Stimulated activated CD4-positive, alpha-beta T cell treated with anti-CD3 and anti-CD28 coated beads, Interleukin-1b, Interleukin-23, amount 100 ng/mL, for 24 hours (primary cell): ENCODE measurements around the gene CRABP2.

Experiments used
- DNase-seq, 4 experiments: peaks; one replicate each; pipeline ENCODE4 v3.0.0-alpha.2; 2020; ENCODE audit warnings: low read depth in 4 of 4, low spot score in 1 of 4

Gene CRABP2

GRCh38 chr1:156705321-156705917 is at the start of gene CRABP2:
TSS of gene CRABP2 (minus strand) at chr1:156705583. CDS start at chr1:156705446, 137 bp downstream.
- no peak for DNase-seq

GRCh38 chr1:156754219-156754618 is 48.8 kb upstream of the CRABP2 start:
- no peak for DNase-seq

GRCh38 chr1:156752843-156753482 is 47.6 kb upstream of the CRABP2 start:
- no peak for DNase-seq

DNA sequence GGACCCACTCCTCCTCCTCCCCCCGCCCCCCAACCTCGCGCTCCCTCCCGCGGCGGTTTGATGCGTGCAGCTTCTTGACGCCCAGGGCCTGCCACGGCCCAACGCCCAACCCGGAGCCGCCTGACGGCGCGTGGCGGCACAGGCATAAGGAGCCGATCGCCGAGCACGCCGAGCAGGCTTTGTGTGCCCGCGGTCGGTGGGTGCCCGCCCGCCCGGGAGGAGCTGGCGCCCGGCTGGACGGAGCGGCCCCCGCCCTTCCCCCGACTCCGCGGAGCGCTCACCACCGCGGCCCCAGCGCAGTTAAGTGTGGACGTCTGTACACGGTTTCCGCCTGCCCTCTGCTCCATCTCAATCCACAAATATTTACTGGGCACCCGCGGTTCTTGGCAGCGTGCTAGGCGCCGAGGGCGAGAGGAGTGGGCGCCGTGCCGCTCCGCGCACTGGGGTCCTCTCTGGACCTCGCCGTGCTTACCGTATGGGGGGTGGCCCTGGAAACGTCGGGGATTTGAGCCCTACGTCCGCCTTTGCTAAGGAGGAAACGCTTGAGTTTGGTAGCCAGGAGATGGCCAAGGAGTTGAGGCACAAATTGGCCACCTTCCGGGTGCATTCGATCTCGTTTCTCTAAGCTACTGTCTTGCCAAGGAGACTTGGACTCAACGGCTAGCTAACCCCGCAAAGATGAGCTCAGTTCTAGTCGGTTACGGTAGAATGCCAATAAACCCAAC is 46.5 kb upstream of the CRABP2 start:
- peak; percentile 91 to 98 (median 94) for DNase-seq

- no peak for DNase-seq
These were observed 46.0 kb upstream of the CRABP2 start, which contains the start of gene HDGF for GRCh38 chr1:156751451-156751756. TSS of gene HDGF (minus strand) at chr1:156751675. CDS start at chr1:156751429, 246 bp downstream.

GRCh38 chr1:156750711-156751450 is 45.5 kb upstream of the CRABP2 start:
- DNase-seq, result no peak

DNA sequence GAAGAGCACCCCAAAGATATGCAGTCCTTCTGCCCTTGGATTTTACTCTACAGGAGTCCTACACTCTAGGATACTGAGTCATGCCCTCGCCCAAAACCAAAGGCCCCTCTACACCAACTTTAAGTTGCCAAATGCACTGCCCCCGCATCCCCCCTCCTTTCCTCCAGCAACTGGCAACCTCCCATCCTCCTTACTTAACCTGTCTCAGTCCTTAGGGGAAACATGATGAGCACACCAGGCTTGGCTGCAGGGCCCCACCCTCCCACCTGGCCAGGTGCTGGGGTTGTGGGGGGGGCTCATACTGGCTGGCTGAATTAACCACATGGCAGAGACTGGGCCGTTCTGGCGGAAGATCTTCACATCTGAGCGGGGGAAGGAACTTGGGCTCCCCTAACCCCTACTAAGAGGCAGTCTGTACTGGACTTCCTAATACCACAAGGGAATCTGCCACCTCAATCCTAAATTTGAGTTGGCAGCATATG is 44.8 kb upstream of the CRABP2 start:
- DNase-seq, result no peak

DNA sequence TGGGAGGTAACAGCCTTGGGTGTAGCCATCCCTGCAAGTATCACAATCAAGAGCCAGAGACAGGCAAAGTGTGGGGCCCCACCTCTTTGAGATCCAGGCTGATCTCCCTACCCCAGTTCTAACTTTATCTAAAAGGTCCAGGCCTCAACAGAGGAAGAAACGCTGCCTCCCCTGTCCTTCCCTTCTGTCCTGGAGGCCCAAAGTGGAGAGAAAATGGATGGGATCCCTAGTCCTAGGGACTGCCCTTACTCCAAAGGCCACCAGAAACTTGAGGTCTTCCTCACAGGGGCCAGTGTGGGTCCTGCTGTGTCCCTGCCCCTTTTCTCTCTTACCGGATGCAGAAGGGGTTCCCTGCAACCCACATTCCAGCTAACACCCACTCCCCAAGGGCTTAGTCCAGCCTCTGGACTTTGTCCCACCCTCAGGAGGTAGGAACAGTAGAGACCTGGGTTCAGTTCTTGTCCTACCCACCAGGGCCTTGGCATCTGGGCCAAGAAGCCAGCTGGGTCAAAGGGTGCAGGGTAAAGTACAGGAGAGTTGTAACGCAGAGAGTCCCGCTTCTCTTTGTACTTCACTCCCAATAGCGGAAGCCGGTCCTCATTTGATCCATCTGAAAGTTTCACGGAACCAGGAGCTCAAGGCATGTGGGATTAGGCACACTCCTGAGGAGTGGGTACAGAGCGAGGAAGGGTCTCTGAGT is 44.2 kb upstream of the CRABP2 start:
- DNase-seq, result no peak

DNA sequence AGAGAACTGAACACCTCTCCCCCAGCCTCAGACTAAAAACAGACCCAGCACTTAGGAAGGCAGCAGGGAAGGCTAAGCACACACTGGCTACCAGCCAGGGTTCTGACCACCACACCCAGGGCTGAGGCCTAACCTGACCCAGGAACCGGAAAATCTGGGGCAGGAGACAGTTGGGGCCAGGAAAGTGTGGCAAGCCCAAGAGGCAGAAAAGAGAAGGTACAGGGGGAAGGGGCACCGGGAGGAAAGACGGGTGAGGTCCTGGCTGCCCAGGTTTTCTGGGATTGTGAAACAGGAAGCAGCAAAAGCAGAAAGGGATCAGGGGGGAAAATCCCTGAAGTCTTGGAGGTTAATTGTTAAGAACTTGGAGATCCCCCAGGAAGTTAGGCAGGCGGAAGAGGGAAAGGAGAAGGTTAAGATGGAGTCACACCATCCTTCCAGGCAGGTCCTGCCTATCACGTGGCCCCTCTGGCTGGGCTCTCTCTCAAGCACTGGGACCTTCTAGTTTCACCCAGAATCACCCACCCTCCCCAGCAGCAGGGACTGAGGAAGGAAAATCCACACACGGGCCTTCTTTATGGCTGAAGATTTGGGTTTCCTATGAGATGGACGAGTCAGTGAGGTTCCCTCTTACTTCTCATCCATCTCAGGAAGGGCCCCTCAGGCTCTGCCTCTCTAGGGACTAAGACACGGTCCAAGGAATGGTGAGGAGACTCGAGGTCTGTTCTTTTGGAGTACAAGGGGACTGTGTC is 43.5 kb upstream of the CRABP2 start:
- no peak for DNase-seq

GRCh38 chr1:156747742-156748669 is 42.6 kb upstream of the CRABP2 start:
- DNase-seq, result no peak

DNA sequence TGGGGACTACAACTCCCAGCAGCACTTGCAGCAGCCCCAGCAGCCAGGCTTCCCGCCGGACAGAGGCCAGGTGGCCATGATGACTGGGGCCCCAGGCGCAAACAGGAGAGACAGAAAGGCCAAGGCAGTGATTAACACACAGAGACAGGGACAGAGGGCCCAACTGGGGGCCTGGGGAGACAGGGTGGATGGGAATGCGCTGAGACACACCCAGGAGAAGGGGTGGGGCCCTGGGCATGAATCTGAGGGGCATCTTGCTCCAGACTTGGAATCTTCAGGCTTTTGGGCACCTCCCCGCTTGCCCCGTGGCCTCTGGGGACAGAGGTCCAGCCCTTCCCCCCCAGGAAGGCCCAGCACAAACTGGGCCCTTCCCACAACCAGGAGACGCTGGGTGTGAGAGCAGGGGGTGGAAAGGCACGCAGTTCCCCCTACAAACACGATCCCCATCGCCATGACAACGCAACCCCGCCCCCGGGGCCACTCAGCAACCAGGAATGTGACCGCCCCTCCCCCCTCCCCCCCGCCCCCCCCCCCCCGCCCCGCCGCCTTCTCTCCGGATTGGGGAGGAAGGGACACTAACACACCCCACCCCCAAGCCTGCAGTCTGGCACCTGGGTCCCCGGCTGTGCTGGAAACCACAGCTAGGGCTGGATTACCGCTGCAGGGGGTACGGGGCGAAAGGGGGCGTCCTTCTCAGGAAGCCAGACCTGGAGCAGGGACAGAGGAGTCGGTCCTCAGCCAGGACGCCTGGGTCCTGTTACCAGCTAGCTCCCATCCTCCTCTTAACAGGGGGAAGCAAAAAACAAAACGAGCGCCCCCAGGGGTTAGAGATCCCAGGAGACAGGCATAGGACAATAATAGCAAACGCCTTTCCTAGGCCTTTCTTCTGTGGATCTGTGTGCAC is 41.6 kb upstream of the CRABP2 start:
- DNase-seq, result no peak

DNA sequence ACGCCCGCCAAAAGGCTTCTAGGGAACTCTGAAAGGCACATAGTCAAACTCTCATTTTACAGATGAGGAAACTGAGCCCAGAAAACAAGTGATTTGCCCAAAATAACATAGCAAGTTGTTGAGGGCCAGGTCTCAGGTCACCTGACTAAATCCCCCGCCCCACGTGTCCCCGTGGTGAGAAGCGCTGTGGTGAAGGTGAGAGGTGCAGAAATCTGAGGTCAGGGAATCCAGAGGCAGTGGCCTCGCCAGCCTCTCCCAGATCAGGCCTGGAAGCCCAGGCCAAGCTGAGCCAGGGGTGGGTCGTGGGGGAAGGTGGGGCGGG is 41.0 kb upstream of the CRABP2 start:
- DNase-seq, result no peak

- DNase-seq, result no peak
These were observed 40.5 kb upstream of the CRABP2 start for GRCh38 chr1:156745881-156746280.

DNA sequence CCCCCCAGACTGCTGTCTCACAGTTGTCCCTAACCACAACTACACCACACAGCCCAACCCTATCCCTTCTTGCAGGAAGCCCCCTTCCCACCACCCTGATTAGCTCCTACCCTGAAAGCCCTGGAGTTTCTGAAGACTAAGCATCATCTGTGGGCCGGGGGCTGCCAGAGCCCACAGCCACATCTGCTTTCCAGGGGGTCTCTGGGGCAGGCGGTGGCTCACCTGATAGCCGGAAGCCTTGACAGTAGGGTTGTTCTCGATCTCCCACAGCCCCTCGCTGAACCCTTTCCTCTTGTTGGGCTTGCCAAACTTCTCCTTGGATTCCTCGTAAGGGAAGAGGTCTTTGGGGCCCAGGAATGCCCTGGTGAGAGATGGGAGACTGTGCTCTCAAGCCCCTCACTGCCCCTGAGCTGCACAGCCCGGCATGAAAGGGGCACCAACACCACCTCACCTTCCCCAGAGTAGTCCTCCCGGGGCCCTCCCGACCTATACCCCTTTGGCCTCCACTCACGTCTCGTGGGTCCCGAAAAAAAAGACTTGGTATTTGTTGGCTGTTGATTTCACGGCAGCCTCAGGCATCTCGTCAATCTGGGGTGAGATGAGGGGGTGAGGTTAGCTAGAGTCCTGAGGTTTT is 39.5 kb upstream of the CRABP2 start:
- DNase-seq, result no peak

DNA sequence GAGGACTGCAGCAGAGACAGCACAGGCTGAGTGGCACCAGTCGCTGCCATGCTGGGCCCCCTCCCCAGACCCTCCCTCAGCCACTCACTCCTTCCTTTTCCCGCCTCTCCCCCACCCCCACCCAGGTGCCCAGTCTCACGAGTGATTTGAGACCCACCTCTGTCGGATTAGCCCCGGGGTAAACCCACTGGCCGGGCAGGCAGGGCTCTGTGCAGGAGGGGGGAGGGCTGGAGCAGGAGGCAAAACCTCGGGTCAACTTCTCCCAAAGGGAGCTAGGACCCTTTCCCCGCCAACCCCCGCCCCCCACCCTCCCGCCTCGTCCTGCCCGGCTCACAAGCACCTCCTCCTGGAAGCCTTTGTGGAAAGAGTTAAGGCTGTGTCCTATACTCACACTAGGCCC is 39.0 kb upstream of the CRABP2 start:
- DNase-seq, result no peak

- no peak for DNase-seq
These were observed 38.3 kb upstream of the CRABP2 start for GRCh38 chr1:156743367-156744302.

- DNase-seq, result no peak
These were observed 37.4 kb upstream of the CRABP2 start for GRCh38 chr1:156742801-156743200.
